Astrocyte of the spinal cord (primary cell): Measurements from ENCODE around the gene AGT.

ENCODE experiments used
- DNase-seq: peaks from one replicate; pipeline ENCODE4 v3.0.0; 2011; ENCODE audit warnings: low read depth, low spot score
- H3K4me3 ChIP-seq: 2 replicates; pipeline ENCODE4 v1.5.1; 2011; ENCODE audit warnings: low read depth, mild to moderate bottlenecking, low read length, moderate library complexity
- CTCF ChIP-seq: IDR thresholded peaks from 2 replicates; pipeline ENCODE4 v1.5.1; 2012; ENCODE audit warnings: low read depth, mild to moderate bottlenecking, low read length, inconsistent platforms
- in situ Hi-C: cut with HindIII; loops from 2 replicates; pipeline ENCODE4 v1.10.0; 2017; ENCODE audit warnings: low sequenced_read_pairs

AGT gene

DNA sequence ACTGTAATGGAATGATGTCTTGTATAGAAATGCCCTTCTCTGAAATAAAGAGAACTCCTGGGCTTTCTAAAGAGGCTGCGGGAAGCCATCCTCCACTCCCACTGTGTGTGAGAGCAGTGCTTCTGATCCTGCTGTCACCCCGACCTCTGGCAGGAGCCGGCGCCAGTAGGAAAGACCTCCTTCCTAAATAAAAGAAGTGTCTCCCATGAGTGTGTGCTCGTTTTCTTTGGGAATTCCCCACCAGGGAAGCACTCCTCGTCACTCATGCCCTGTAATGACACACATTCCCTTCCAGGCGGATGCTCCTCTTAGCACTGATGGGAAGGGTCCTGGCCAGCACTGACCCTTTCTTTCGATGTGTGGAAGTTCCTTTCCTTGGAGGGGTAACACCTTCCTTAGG is 20.1 kb downstream of the AGT start:
- DNase-seq, result no peak
- no peak for TF ChIP-seq CTCF
- in situ Hi-C loops, result no loop called here
- H3K4me3 ChIP-seq, result no peak overlapping the region

DNA sequence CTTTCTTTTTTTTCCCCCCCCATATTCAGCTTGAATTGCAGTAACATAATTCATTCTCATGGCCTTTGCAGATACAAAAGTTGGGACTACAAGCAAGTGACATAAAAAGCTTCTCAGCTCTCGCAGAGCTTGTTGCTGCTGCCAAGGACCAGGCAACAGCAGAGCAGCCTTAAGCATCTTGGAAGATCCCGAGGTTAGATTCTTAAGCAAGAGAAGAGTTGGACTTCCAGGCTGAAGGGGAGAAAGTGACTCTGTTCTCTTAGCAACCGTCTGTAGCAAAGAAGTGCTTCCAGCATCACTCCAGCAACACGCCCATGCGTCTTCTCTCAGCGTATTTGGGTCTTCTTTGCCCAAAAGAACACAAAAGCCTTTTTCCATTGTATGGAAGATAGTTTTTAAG is 20.7 kb downstream of the AGT start:
- in situ Hi-C loops, result no loop called here
- DNase-seq, result no peak
- TF ChIP-seq CTCF, result no peak
- no peak overlapping the region for H3K4me3 ChIP-seq

DNA sequence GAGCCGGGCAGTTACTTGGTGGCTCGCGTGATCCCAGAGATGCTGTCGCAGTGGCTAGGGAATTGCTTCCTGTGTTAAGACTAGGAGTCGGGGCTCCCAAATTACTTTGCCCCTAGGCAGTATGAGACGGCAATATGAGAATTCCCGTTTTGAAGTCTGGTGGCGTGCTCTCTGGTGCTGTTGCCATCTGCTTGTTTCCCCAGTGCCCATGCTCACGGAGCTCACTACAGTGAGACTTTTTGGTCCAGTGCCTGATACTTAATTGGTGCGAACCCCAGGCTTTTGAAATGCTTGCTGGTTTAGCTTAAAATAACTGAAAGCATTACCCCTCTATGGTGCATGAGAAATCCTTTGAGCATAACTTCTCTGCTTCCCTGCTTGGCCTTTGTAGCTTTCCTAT is 22.3 kb downstream of the AGT start:
- no peak for DNase-seq
- no peak overlapping the region for H3K4me3 ChIP-seq
- in situ Hi-C loops, result no loop called here
- TF ChIP-seq CTCF, result no peak

GRCh38 chr1:230690101-230690500 is 23.8 kb downstream of the AGT start:
- no peak for TF ChIP-seq CTCF
- in situ Hi-C loops, result no loop called here
- DNase-seq, result no peak

DNA sequence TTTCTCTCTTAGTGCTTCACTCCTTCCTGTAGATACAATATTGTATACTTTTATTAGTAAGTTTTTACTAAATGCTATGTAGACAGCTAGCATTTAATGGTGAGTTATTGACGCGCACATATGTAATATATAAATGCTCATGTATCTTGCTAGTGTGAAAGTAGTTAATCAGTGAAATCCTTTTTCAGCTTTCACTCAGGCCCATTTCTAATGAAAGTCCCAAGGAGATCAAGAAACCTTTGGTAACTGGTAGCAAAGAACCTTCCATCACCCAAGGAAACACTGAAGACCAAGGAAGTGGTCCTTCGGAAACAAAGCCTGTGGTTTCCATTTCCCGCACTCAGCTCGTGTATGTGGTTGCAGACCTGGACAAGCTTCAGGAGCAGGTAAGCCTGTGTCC is 27.2 kb downstream of the AGT start:
- in situ Hi-C loops, result no loop called here
- DNase-seq, result no peak
- H3K4me3 ChIP-seq, result no peak overlapping the region
- no peak for TF ChIP-seq CTCF

More at GRCh38 chr1:230690101-230690500, 23.8 kb downstream of the AGT start:
- no peak overlapping the region for H3K4me3 ChIP-seq

DNA sequence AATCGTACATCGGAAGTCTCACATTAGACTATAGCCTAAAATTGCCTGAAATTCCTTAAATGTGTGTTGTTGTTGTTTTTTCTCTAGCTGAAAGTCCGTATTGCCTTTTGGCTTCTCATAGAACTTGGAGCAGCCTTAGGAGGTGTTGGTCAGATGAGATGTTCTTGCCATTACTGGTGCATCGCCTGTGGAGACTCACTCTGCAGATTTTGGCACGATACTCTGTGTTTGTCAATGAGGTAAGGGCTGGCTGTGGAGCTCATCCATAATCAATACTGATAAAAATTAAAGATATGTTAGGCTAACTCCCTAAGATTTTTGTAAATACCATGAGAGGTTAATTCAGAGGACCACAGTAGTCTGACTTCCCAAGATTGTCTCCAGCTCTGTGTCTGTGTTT is 28.9 kb downstream of the AGT start:
- TF ChIP-seq CTCF, result no peak
- H3K4me3 ChIP-seq, result no peak overlapping the region
- in situ Hi-C loops, result no loop called here
- no peak for DNase-seq

GRCh38 chr1:230684146-230684545 is 29.8 kb downstream of the AGT start:
- TF ChIP-seq CTCF, result no peak
- DNase-seq, result no peak
- in situ Hi-C loops, result no loop called here
- H3K4me3 ChIP-seq, result no peak overlapping the region
